Natural killer cell (primary cell): ENCODE measurements around the gene CWC15. TPM values are rescaled to one million over a fixed set of nuclear protein-coding genes. Genes with fewer than 3 reads are reported as not detected.

ENCODE experiments used
- ATAC-seq, 3 donors: fragments of 150-1000 bp in 2 of 3; fragments of 200-7000 bp in 1 of 3; cut with Tn5 transposase; 1 replicate in 1 of 3; 2 replicates in 2 of 3; pipeline ENCODE4 v1.10.0; 2021; ENCODE audit warnings: mild to moderate bottlenecking in 2 of 3, moderate library complexity in 2 of 3
- DNase-seq, 2 donors: peaks; one replicate each; pipeline versions ENCODE4 v3.0.0 to v3.0.0-alpha.2; 2013 to 2021; ENCODE audit warnings: mixed read lengths in 1 of 2
- H3K27ac ChIP-seq: one replicate; pipeline ENCODE4 v1.5.1; 2013; ENCODE audit warnings: mild to moderate bottlenecking, low read length
- H3K27me3 ChIP-seq: one replicate; pipeline ENCODE4 v1.6.1; 2013; ENCODE audit warnings: low read length; ENCODE audit not compliant: control insufficient read depth, insufficient read depth
- H3K36me3 ChIP-seq: one replicate; pipeline ENCODE4 v1.6.1; 2013; ENCODE audit warnings: low read length; ENCODE audit not compliant: control insufficient read depth, insufficient read depth
- H3K4me1 ChIP-seq: one replicate; pipeline ENCODE4 v1.6.1; 2013; ENCODE audit warnings: low read length; ENCODE audit not compliant: control insufficient read depth, insufficient read depth
- H3K4me3 ChIP-seq: one replicate; pipeline ENCODE4 v1.5.1; 2013; ENCODE audit warnings: low read length
- H3K9me3 ChIP-seq: one replicate; pipeline ENCODE4 v1.6.1; 2013; ENCODE audit warnings: low read length; ENCODE audit not compliant: control insufficient read depth, insufficient read depth
- H3K27ac Mint-ChIP-seq, 2 donors: one replicate each; pipeline ENCODE4 v1.8.0; 2022; ENCODE audit warnings: mild to moderate bottlenecking in 2 of 2, mixed read lengths in 2 of 2, moderate library complexity in 1 of 2
- H3K27me3 Mint-ChIP-seq, 2 donors: one replicate each; pipeline ENCODE4 v1.8.0; 2022; ENCODE audit warnings: low read depth in 2 of 2, mixed read lengths in 2 of 2
- H3K36me3 Mint-ChIP-seq: one replicate; pipeline ENCODE4 v1.8.0; 2022; ENCODE audit warnings: mixed read lengths
- H3K4me1 Mint-ChIP-seq, 2 donors: one replicate each; pipeline ENCODE4 v1.8.0; 2022; ENCODE audit warnings: mixed read lengths in 2 of 2
- H3K4me3 Mint-ChIP-seq: one replicate; pipeline ENCODE4 v1.8.0; 2022; ENCODE audit warnings: mild to moderate bottlenecking, moderate library complexity, mixed read lengths
- H3K9me3 Mint-ChIP-seq, 2 donors: one replicate each; pipeline ENCODE4 v1.8.0; 2022; ENCODE audit warnings: mixed read lengths in 2 of 2
- WGBS: methylation state at CpG from one replicate; pipeline ENCODE4 v1.1.7; 2013; ENCODE audit warnings: missing lambda C conversion rate; ENCODE audit not compliant: insufficient coverage; 5-methylcytosine and 5-hydroxymethylcytosine counted together
- intact Hi-C: fragments of 100-400 bp; cut with micrococcal nuclease; formaldehyde crosslinking; loops from one replicate; pipeline ENCODE4 v1.14.2; 2022
- total RNA-seq, 4 donors: library from RNA; stranded (reverse); fragments of 120-200 nt in 1 of 4; gene quantifications; one replicate each; pipeline versions ENCODE4 v1.2.3 to v1.2.4, GENCODE V29; 2013 to 2022
- TF ChIP-seq, protein P1 (sequence below): fragments of 200-600 bp; IDR thresholded peaks from one replicate; pipeline ENCODE4 v1.8.0; 2022; ENCODE audit warnings: antibody characterized with exemption

CWC15 gene
- total RNA-seq, 3 donors from 2014 or later (not counting 1 experiment from before 2014, with no cell fraction given) = 76.8 to 90.7 (median 81.3) TPM

DNA sequence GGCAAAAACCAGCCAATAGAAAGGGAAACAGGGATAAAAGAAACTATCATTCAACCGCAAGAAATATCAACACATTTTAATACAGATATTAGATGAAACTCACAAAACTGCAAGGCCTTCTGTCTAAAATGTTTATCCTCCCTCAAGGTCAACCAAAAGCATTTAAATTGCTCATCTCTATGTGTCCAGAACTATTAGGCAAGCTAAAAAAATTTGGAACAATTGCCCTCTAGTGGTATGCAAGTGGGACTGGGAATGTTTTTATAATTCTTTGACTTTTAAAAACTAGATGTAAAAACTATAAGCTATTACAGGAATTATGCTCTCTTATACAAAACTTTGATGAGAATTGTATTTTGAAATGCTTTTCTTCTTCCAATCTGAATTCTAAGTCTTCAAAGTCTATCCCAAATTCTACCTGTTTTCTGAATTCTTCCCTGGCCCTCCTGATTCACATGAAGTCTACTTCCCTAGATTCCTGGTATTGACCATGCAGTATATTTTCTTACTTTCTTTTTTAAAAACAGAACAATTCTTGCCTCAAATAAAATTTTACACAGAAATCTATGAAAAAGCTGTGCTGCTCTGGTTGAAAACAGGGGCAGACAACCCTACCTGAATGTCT lies 4.9 kb downstream of the CWC15 start:
- DNase-seq (no peak), ATAC-seq (no peak)
- no peaks in the 10 kb centered on the region for H3K9me3 Mint-ChIP-seq
- no peak overlapping the region for H3K4me3 Mint-ChIP-seq
- intact Hi-C loops = loop anchor here (5.0 kb wide), 1 partner anchor 346 kb away; no protein-coding TSS in a partner anchor
- H3K4me1 Mint-ChIP-seq = peaks cover 32 to 37% of the 10 kb centered on the region in 2 donors
- TF ChIP-seq, protein P1, sequence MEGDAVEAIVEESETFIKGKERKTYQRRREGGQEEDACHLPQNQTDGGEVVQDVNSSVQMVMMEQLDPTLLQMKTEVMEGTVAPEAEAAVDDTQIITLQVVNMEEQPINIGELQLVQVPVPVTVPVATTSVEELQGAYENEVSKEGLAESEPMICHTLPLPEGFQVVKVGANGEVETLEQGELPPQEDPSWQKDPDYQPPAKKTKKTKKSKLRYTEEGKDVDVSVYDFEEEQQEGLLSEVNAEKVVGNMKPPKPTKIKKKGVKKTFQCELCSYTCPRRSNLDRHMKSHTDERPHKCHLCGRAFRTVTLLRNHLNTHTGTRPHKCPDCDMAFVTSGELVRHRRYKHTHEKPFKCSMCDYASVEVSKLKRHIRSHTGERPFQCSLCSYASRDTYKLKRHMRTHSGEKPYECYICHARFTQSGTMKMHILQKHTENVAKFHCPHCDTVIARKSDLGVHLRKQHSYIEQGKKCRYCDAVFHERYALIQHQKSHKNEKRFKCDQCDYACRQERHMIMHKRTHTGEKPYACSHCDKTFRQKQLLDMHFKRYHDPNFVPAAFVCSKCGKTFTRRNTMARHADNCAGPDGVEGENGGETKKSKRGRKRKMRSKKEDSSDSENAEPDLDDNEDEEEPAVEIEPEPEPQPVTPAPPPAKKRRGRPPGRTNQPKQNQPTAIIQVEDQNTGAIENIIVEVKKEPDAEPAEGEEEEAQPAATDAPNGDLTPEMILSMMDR = no peak
- Histone ChIP-seq H3K4me3 (no peak overlapping the region), H3K36me3 (peaks cover 74% of the 10 kb centered on the region), H3K27ac (no peak overlapping the region), H3K4me1 (peaks cover 4% of the 10 kb centered on the region), H3K27me3 (no peaks in the 10 kb centered on the region), H3K9me3 (no peaks in the 10 kb centered on the region)
- no peaks in the 10 kb centered on the region for H3K27me3 Mint-ChIP-seq
- WGBS = 100% methylated on average over 1 of the region's 1 CpG
- H3K36me3 Mint-ChIP-seq = peaks cover 41% of the 10 kb centered on the region
- H3K27ac Mint-ChIP-seq = peak overlapping the region in 1 of 2 donors; percentile 2

DNA sequence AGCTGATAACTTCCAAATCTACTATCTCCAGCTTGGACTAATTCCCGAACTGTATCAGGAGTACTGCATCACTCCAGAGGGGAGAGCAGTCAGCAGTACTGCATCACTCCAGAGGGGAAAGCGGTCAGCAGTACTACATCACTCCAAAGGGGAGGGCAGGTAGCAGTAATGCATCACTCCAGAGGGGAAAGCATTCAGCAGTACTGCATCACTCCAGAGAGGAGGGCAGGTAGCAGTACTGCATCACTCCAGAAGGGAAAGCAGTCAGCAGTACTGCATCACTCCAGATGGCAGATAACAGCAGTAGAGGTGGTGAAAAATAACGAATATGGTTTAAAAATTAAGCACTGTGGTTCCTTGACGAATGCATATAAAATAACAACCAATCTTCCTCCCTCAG lies 8.4 kb downstream of the CWC15 start:
- WGBS = 93% methylated on average over 3 of the region's 4 CpGs
- TF ChIP-seq, protein P1 = no peak
- H3K9me3 Mint-ChIP-seq = no peaks in the 10 kb centered on the region
- DNase-seq = no peak
- H3K9me3 ChIP-seq = no peaks in the 10 kb centered on the region
- H3K36me3 ChIP-seq = peaks cover 88% of the 10 kb centered on the region
- H3K4me3 Mint-ChIP-seq = no peak overlapping the region
- H3K4me1 ChIP-seq = no peaks in the 10 kb centered on the region
- H3K27me3 Mint-ChIP-seq = no peaks in the 10 kb centered on the region
- no peak overlapping the region for H3K27ac Mint-ChIP-seq
- no peak overlapping the region for H3K27ac ChIP-seq
- peaks cover 38% of the 10 kb centered on the region for H3K36me3 Mint-ChIP-seq
- peak in 1 of 3 donors; percentile 20 for ATAC-seq
- peaks cover 21% of the 10 kb centered on the region in 2 donors for H3K4me1 Mint-ChIP-seq
- intact Hi-C loops = loop anchor here (5.0 kb wide), 1 partner anchor 343 kb away; no protein-coding TSS in a partner anchor
- H3K27me3 ChIP-seq = no peaks in the 10 kb centered on the region
- H3K4me3 ChIP-seq = no peak overlapping the region

DNA sequence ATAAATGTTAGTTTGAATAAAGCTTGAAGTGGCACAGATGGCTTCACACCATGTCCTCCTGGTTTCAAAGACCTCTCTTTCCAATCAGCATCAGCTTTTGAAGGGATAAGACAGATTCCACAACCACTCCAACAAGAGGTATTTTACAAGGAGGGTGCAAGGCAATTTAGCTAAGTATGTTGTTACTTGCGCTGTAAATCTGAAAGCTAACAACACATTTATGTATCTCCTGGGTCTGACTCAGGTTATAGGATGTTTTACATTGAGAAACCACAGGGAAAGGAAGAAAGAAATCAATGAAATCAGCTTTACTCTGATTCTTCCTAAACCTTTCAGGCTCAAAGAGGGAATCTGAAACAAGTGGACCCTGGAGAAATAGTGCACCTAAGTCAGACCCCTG lies 12.1 kb downstream of the CWC15 start:
- Histone ChIP-seq H3K27me3 (no peaks in the 10 kb centered on the region), H3K4me3 (no peak overlapping the region), H3K4me1 (no peaks in the 10 kb centered on the region), H3K27ac (no peak overlapping the region), H3K9me3 (no peaks in the 10 kb centered on the region), H3K36me3 (peaks cover 59% of the 10 kb centered on the region)
- intact Hi-C loops = no loop called here
- Mint-ChIP-seq H3K4me3 (no peak overlapping the region), H3K9me3 (no peaks in the 10 kb centered on the region), H3K36me3 (peaks cover 24% of the 10 kb centered on the region), H3K4me1 (peaks cover 13 to 15% of the 10 kb centered on the region in 2 donors), H3K27ac (no peak overlapping the region), H3K27me3 (no peaks in the 10 kb centered on the region)
- WGBS = no CpG with 5 or more reads among the region's 1 CpG
- DNase-seq (no peak), ATAC-seq (no peak)
- TF ChIP-seq, protein P1 = no peak

DNA sequence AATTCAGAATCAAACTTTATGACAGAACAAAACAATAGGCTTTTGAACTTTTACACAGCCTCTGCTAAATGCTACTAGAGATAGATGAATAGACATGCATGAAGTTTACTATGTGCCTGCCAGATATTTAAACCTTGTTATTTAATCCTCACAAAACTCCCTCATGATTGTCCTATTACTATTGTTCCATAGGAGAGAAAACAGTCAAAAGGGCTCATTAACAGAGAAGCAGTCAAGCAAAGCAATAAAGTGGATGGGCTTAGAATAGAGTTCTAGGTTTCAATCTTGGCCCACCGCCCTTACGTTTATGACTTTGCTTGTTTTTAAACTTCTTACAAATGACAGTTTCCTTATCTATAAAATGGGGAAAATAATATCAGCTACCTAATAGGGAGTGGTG lies 12.9 kb downstream of the CWC15 start:
- peaks cover 18% of the 10 kb centered on the region for H3K36me3 Mint-ChIP-seq
- ATAC-seq = no peak

More for the DNA sequence above, 12.9 kb downstream of the CWC15 start:
- peaks cover 51% of the 10 kb centered on the region for H3K36me3 ChIP-seq
- no peaks in the 10 kb centered on the region for H3K4me1 ChIP-seq
- intact Hi-C loops = no loop called here
- TF ChIP-seq, protein P1 = no peak
- no peaks in the 10 kb centered on the region for H3K9me3 Mint-ChIP-seq
- H3K27ac Mint-ChIP-seq = no peak overlapping the region
- no peak overlapping the region for H3K4me3 Mint-ChIP-seq
- H3K9me3 ChIP-seq = no peaks in the 10 kb centered on the region
- H3K27ac ChIP-seq = no peak overlapping the region
- no peaks in the 10 kb centered on the region for H3K27me3 ChIP-seq
- DNase-seq = no peak
- no CpG with 5 or more reads among the region's 2 CpGs for WGBS
- H3K4me3 ChIP-seq = no peak overlapping the region
- H3K4me1 Mint-ChIP-seq = peaks cover 8 to 12% of the 10 kb centered on the region in 2 donors
- no peaks in the 10 kb centered on the region for H3K27me3 Mint-ChIP-seq
